MM.1S (cell line): ENCODE measurements around the gene ADGRF1.

Experiments used
- DNase-seq: peaks from one replicate; pipeline ENCODE4 v3.0.0-alpha.2; 2015
- H2AFZ ChIP-seq: fragments of 300-600 bp; sonication (generic); 2 replicates; pipeline ENCODE4 v1.6.0; 2016; ENCODE audit warnings: antibody characterized with exemption, low read length
- H3F3A ChIP-seq: fragments of 300-600 bp; sonication (generic); 2 replicates; pipeline ENCODE4 v1.6.1; 2016; ENCODE audit warnings: mild to moderate bottlenecking, antibody characterized with exemption, low read length, moderate library complexity, mixed read lengths; ENCODE audit not compliant: insufficient read depth
- H3K27ac ChIP-seq: fragments of 300-600 bp; sonication (generic); 2 replicates; pipeline ENCODE4 v1.5.1; 2016; ENCODE audit warnings: mild to moderate bottlenecking, low read length
- H3K27me3 ChIP-seq: fragments of 300-600 bp; sonication (generic); replicated peaks from 2 replicates; pipeline ENCODE4 v1.6.0; 2016; ENCODE audit warnings: low read length; ENCODE audit not compliant: insufficient read depth
- H3K36me3 ChIP-seq: fragments of 300-600 bp; sonication (generic); replicated peaks from 2 replicates; pipeline ENCODE4 v1.6.1; 2016; ENCODE audit warnings: mild to moderate bottlenecking, low read length, mixed read lengths; ENCODE audit not compliant: insufficient read depth
- H3K4me1 ChIP-seq: fragments of 300-600 bp; sonication (generic); 2 replicates; pipeline ENCODE4 v1.6.1; 2016; ENCODE audit warnings: low read length, mixed read lengths
- H3K4me2 ChIP-seq: fragments of 300-600 bp; sonication (generic); 2 replicates; pipeline ENCODE4 v1.6.0; 2016; ENCODE audit warnings: low read depth, low read length
- H3K4me3 ChIP-seq: fragments of 300-600 bp; sonication (generic); 2 replicates; pipeline ENCODE4 v1.5.1; 2016; ENCODE audit warnings: low read length, mixed read lengths
- H3K79me2 ChIP-seq: fragments of 300-600 bp; sonication (generic); 2 replicates; pipeline ENCODE4 v1.6.1; 2016; ENCODE audit warnings: mixed run types, low read length, mixed read lengths
- H3K9ac ChIP-seq: fragments of 300-600 bp; sonication (generic); 2 replicates; pipeline ENCODE4 v1.6.1; 2016; ENCODE audit warnings: low read length, mixed read lengths
- H3K9me2 ChIP-seq: fragments of 300-600 bp; sonication (generic); replicated peaks from 2 replicates; pipeline ENCODE4 v1.6.1; 2016; ENCODE audit warnings: mild to moderate bottlenecking, low read length, mixed read lengths; ENCODE audit not compliant: insufficient read depth
- H3K9me3 ChIP-seq: fragments of 300-600 bp; sonication (generic); replicated peaks from 2 replicates; pipeline ENCODE4 v1.6.1; 2016; ENCODE audit warnings: mild to moderate bottlenecking, low read length, mixed read lengths; ENCODE audit not compliant: insufficient read depth
- H4K20me1 ChIP-seq: fragments of 300-600 bp; sonication (generic); 2 replicates; pipeline ENCODE4 v1.6.1; 2016; ENCODE audit warnings: mild to moderate bottlenecking, low read length, moderate library complexity, mixed read lengths; ENCODE audit not compliant: insufficient read depth
- CTCF ChIP-seq: fragments of 300-600 bp; sonication (generic); IDR thresholded peaks from 2 replicates; pipeline ENCODE4 v1.5.1; 2016; ENCODE audit warnings: antibody characterized with exemption, low read length, mixed read lengths
- EZH2 ChIP-seq: fragments of 300-600 bp; sonication (generic); optimal IDR thresholded peaks from 2 replicates; pipeline ENCODE3; 2017; ENCODE audit warnings: low read depth, mild to moderate bottlenecking, antibody characterized with exemption, low read length, mixed read lengths
- EZH2phosphoT487 ChIP-seq: fragments of 300-600 bp; sonication (generic); IDR thresholded peaks from 2 replicates; pipeline ENCODE4 v1.6.1; 2018; ENCODE audit warnings: antibody characterized with exemption, low read length

Gene ADGRF1

DNA sequence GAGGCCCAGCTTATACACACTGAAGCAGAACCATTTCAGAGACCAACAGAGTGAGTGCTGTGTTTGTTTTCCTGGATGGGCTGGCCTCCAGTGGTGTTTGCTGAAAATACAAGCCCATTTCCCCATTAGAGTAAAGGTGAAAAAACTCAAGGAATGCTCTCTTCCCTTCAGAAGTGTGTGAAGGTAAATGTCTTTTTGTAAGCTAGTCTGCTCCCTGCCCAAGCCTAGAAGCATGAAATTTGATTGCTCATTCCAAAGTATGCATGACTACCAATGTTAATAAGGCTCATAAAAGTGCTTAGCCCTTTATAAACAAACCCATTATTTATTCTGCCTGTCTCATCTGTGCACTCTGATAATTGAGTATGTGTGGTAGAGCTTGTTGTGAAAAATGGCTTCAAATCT is 59.1 kb downstream of the ADGRF1 start:
- no peak for DNase-seq
- Histone ChIP-seq H3K4me2 (no peak overlapping the region), H3K9me2 (no peaks in the 10 kb centered on the region), H3K27me3 (no peaks in the 10 kb centered on the region), H3K27ac (no peak overlapping the region), H3F3A (no peaks in the 10 kb centered on the region), H3K4me1 (no peaks in the 10 kb centered on the region), H4K20me1 (no peaks in the 10 kb centered on the region), H3K9ac (no peak overlapping the region), H3K9me3 (no peaks in the 10 kb centered on the region), H3K4me3 (no peak overlapping the region), H2AFZ (no peak overlapping the region), H3K36me3 (no peaks in the 10 kb centered on the region), H3K79me2 (no peaks in the 10 kb centered on the region)
- TF ChIP-seq CTCF: no peak
- no peak for TF ChIP-seq EZH2

DNA sequence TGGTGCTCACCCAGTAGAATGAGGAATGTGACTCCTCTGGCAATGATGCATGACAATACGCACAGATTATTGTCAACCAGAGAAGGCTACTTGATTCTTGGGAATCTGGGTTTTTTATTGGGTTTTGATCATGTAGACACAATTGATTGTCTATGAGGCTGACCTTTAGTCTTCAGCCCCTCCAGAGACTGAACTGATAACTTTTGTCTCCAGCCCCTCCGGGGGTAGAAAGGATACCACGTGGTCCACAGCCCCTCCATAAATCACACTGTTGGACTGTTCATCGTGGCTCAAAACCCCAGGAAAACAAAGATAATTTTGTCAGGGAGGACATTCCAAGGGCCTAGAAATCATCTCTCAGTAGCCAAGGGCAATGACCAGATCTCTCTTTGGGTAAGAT is 62.9 kb downstream of the ADGRF1 start:
- no peak for TF ChIP-seq EZH2phosphoT487
- no peak for DNase-seq

GRCh38 chr6:46974786-46975185 is 67.3 kb downstream of the ADGRF1 start:
- no peaks in the 10 kb centered on the region for H3K9me3 ChIP-seq
- TF ChIP-seq CTCF (no peak), EZH2 (no peak), EZH2phosphoT487 (no peak)
- H2AFZ ChIP-seq: no peak overlapping the region
- H3K4me3 ChIP-seq: no peak overlapping the region
- H3K9me2 ChIP-seq: no peaks in the 10 kb centered on the region
- no peak overlapping the region for H3K27ac ChIP-seq
- H4K20me1 ChIP-seq: no peaks in the 10 kb centered on the region
- no peak for DNase-seq
- no peaks in the 10 kb centered on the region for H3K79me2 ChIP-seq
- no peaks in the 10 kb centered on the region for H3K36me3 ChIP-seq
- H3F3A ChIP-seq: no peaks in the 10 kb centered on the region
- H3K4me1 ChIP-seq: no peaks in the 10 kb centered on the region
- no peak overlapping the region for H3K9ac ChIP-seq
- no peak overlapping the region for H3K4me2 ChIP-seq
- no peaks in the 10 kb centered on the region for H3K27me3 ChIP-seq

More for the DNA sequence above, 62.9 kb downstream of the ADGRF1 start:
- H3K9ac ChIP-seq: no peak overlapping the region
- no peak overlapping the region for H3K4me2 ChIP-seq
- H3K4me3 ChIP-seq: no peak overlapping the region
- no peaks in the 10 kb centered on the region for H3K36me3 ChIP-seq
- no peaks in the 10 kb centered on the region for H3F3A ChIP-seq
- H2AFZ ChIP-seq: no peak overlapping the region
- H3K9me2 ChIP-seq: no peaks in the 10 kb centered on the region
- no peaks in the 10 kb centered on the region for H3K9me3 ChIP-seq
- no peaks in the 10 kb centered on the region for H3K79me2 ChIP-seq
- H4K20me1 ChIP-seq: no peaks in the 10 kb centered on the region
- no peaks in the 10 kb centered on the region for H3K27me3 ChIP-seq
- no peak overlapping the region for H3K27ac ChIP-seq
- no peaks in the 10 kb centered on the region for H3K4me1 ChIP-seq

- no peak overlapping the region for H3K9ac ChIP-seq
These were observed 69.1 kb downstream of the ADGRF1 start for GRCh38 chr6:46973029-46973428.

More at GRCh38 chr6:46973029-46973428, 69.1 kb downstream of the ADGRF1 start:
- no peak overlapping the region for H3K4me3 ChIP-seq
- no peaks in the 10 kb centered on the region for H3K4me1 ChIP-seq
- H2AFZ ChIP-seq: no peak overlapping the region
- no peaks in the 10 kb centered on the region for H3K79me2 ChIP-seq
- no peaks in the 10 kb centered on the region for H3K9me3 ChIP-seq
- H3K9me2 ChIP-seq: no peaks in the 10 kb centered on the region
- no peak overlapping the region for H3K27ac ChIP-seq
- TF ChIP-seq EZH2phosphoT487 (no peak), CTCF (no peak), EZH2 (no peak)
- no peaks in the 10 kb centered on the region for H4K20me1 ChIP-seq
- DNase-seq: no peak
- H3K27me3 ChIP-seq: no peaks in the 10 kb centered on the region
- no peak overlapping the region for H3K4me2 ChIP-seq
- no peaks in the 10 kb centered on the region for H3F3A ChIP-seq
- H3K36me3 ChIP-seq: no peaks in the 10 kb centered on the region
